IPS DF 6.9 (cell line): Measurements from ENCODE around the gene SGIP1.

Experiments used
- DNase-seq: peaks from one replicate; pipeline ENCODE4 v3.0.0-alpha.2; 2013; ENCODE audit warnings: low read depth, low spot score
- H3K27ac ChIP-seq: one replicate; pipeline ENCODE4 v1.5.1; 2013; ENCODE audit warnings: low read length, control low read depth
- H3K27me3 ChIP-seq: 2 replicates; pipeline ENCODE4 v1.6.1; 2013; ENCODE audit warnings: mild to moderate bottlenecking, low read length; ENCODE audit not compliant: control insufficient read depth, insufficient read depth
- H3K36me3 ChIP-seq: 2 replicates; pipeline ENCODE4 v1.6.1; 2013; ENCODE audit warnings: low read length; ENCODE audit not compliant: control insufficient read depth, insufficient read depth
- H3K4me1 ChIP-seq: 2 replicates; pipeline ENCODE4 v1.6.1; 2013; ENCODE audit warnings: low read length; ENCODE audit not compliant: control insufficient read depth, insufficient read depth
- H3K4me3 ChIP-seq: 2 replicates; pipeline ENCODE4 v1.5.1; 2013; ENCODE audit warnings: mild to moderate bottlenecking, low read length
- H3K9me3 ChIP-seq: 2 replicates; pipeline ENCODE4 v1.6.1; 2013; ENCODE audit warnings: low read length, inconsistent platforms; ENCODE audit not compliant: control insufficient read depth, insufficient read depth
- WGBS: extraction: QIAGEN DNeasy Blood & Tissue Kit; methylation state at CpG from one replicate; pipeline ENCODE4 v1.1.7; 2013; ENCODE audit warnings: mixed read lengths, missing lambda C conversion rate; ENCODE audit not compliant: insufficient read length, insufficient coverage; 5-methylcytosine and 5-hydroxymethylcytosine counted together

Gene SGIP1

DNA sequence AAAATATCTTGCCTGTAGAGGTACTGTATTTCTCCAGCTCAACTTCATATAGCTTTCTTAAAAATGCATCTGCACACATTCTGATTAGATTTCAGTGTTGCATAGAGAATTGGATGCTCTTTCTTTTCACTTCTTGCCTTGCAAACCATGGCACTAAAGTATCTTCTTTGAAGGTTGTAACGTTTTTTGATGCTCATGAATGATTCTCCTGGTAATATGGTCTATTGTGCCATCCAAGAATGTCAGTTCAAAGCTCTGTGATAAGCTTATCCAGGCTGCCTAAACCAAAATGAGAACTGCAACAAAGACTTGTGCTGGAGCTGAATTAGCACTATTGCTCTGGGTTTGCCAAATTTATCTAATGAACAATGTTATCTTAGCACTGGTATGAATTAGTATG is 1.9 kb downstream of the SGIP1 start:
- Histone ChIP-seq H3K27ac (no peak overlapping the region), H3K4me3 (no peak overlapping the region), H3K9me3 (no peaks in the 10 kb centered on the region), H3K4me1 (no peaks in the 10 kb centered on the region; the same call in 1 of the 2 replicates), H3K27me3 (no peaks in the 10 kb centered on the region; the same call in 1 of the 2 replicates), H3K36me3 (no peaks in the 10 kb centered on the region)
- no CpG with 5 or more reads among the region's 1 CpG for WGBS
- DNase-seq, result no peak

DNA sequence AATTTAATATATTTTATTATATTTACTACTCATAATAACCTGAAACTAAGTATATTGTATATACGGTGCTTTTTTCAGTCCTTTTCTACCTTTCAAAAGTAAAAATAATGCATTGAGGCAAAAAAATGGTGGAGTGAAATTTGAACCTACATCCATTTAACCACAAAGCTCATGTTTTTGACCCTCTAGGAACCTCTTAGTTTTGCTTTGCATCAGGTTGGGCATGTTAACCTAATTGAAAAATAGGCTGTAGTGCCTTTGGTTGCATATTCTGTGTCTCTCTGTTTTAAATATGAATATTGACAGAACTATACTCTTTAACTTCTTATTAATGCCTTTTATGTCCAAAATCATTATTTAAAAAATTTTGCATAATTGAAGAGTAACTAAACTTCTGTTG is 3.8 kb downstream of the SGIP1 start:
- no peak for DNase-seq
- H3K27me3 ChIP-seq, result no peaks in the 10 kb centered on the region; the same call in 1 of the 2 replicates
- no peak overlapping the region for H3K4me3 ChIP-seq
- no CpG with 5 or more reads among the region's 1 CpG for WGBS
- H3K4me1 ChIP-seq, result peaks cover 3% of the 10 kb centered on the region; the same call in 1 of the 2 replicates
- no peaks in the 10 kb centered on the region for H3K9me3 ChIP-seq
- no peaks in the 10 kb centered on the region for H3K36me3 ChIP-seq
- no peak overlapping the region for H3K27ac ChIP-seq

- Histone ChIP-seq H3K4me3 (no peak overlapping the region), H3K36me3 (no peaks in the 10 kb centered on the region), H3K9me3 (no peaks in the 10 kb centered on the region), H3K4me1 (peaks cover 3% of the 10 kb centered on the region; the same call in 1 of the 2 replicates), H3K27me3 (no peaks in the 10 kb centered on the region), H3K27ac (no peak overlapping the region)
- DNase-seq, result no peak
- no CpG with 5 or more reads among the region's 1 CpG for WGBS
Measured at GRCh38 chr1:66539491-66539890, 5.5 kb downstream of the SGIP1 start.

GRCh38 chr1:66540434-66541032 is 6.6 kb downstream of the SGIP1 start:
- Histone ChIP-seq H3K36me3 (no peaks in the 10 kb centered on the region), H3K27ac (no peak overlapping the region), H3K4me1 (peaks cover 3% of the 10 kb centered on the region; the same call in 1 of the 2 replicates), H3K9me3 (no peaks in the 10 kb centered on the region), H3K4me3 (no peak overlapping the region), H3K27me3 (no peaks in the 10 kb centered on the region)
- WGBS, result 100% methylated on average over 3 of the region's 3 CpGs
- DNase-seq, result no peak

DNA sequence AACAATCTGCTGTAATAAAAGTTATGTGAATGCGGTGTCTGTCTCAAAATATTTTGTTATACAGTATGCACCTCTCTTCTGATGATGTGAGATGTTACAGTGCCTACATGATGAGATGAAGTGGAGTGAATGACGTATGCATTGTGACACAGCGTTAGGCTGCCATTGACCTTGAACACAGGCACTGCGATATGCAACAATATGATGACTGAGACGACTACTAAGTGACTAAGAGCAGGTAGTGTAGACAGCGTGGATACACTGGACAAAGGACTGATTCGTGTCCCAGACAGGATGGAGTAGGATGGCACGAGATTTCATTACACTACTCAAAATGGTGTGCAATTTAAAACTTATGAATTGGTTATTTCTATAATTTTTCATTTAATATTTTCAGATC is 8.4 kb downstream of the SGIP1 start:
- Histone ChIP-seq H3K36me3 (no peaks in the 10 kb centered on the region), H3K4me1 (peaks cover 3% of the 10 kb centered on the region; the same call in 1 of the 2 replicates), H3K9me3 (no peaks in the 10 kb centered on the region), H3K27ac (no peak overlapping the region), H3K4me3 (no peak overlapping the region), H3K27me3 (no peaks in the 10 kb centered on the region)
- no CpG with 5 or more reads among the region's 8 CpGs for WGBS
- DNase-seq, result no peak

DNA sequence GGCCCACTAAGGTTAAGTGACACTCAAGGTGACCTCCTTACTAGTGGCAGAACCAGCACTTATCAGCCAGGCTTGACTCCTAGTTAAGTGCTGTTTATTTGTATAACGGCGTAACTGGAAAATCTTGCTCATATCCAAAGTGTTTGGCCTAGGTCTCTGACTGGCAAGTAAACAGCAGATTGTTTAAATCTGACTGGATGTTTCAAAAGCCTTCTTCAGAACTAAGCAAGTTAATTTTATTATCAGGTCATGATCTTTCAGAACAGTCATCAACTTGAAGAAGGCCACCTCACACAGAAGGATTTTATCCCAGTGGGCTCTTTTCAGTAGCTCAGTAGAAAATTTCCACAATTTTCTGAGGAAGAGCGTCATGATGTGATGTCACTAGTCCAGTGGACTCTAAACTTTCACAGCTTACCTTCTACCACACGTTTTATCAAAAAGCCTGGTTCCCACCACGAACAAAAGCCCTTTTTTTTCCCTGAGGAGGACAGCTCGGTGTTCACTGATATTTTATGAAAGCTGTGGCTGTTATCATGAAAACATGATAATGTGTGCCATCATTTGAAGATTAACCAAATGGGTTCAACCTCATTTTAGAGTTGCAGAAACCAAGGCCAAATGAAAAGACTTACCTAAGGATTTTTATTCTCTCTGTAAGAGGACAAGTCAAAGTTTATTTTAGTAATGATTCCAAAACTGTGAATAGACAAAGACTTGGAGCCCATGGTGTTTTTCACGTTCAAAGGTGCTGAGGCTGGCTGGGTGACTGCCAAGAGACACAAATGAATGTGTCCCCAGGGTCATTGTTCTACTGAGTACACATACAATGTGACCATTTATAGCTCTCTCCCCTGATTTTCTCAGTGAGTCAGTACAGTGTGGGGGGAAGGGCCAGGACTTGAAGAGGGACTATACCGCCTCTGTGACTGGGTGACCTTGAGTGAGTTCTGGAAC is 9.1 kb downstream of the SGIP1 start:
- WGBS, result no CpG with 5 or more reads among the region's 8 CpGs
- Histone ChIP-seq H3K9me3 (no peaks in the 10 kb centered on the region), H3K4me1 (peaks cover 3% of the 10 kb centered on the region; the same call in 1 of the 2 replicates), H3K27ac (no peak overlapping the region), H3K4me3 (no peak overlapping the region), H3K27me3 (no peaks in the 10 kb centered on the region), H3K36me3 (no peaks in the 10 kb centered on the region)
- no peak for DNase-seq

DNA sequence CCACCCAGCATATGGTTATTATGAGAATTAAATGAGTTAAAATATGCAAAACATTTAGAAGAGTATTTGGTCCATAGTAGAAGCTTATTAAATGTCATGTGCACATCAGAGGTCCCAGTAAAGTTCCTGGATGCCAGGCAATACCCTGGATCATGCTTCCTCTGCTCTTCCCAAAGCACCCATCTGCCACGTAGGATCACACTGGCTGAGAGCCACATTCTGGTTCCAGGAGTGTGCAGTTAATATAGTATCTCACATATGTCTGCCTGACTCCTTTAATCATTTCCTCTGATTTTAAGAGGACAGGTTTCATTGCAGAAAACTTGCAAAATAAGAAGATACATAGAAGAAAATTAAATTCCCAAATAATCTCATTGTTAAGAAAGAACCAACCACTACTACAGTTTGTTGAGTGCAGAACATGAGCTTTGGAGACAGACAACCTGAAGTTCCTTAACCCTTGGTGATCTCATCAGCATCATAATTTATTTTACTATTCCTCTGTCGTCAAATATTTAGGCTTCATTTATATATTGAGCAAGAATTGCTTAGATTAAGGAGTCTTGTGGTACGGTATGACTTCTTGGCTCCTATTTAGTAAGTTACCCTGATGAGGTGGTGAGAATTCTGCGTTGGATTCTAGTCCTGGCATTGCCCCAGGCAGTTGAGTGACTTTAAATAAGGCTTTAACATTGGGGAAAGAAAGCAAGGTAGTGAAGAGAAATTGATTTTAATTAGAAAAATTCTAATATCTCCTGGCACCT is 12.3 kb downstream of the SGIP1 start:
- Histone ChIP-seq H3K4me3 (no peak overlapping the region), H3K4me1 (peaks cover 1% of the 10 kb centered on the region; the same call in 1 of the 2 replicates), H3K27ac (no peak overlapping the region), H3K27me3 (no peaks in the 10 kb centered on the region), H3K36me3 (no peaks in the 10 kb centered on the region), H3K9me3 (no peaks in the 10 kb centered on the region)
- WGBS, result no CpG with 5 or more reads among the region's 4 CpGs
- no peak for DNase-seq

DNA sequence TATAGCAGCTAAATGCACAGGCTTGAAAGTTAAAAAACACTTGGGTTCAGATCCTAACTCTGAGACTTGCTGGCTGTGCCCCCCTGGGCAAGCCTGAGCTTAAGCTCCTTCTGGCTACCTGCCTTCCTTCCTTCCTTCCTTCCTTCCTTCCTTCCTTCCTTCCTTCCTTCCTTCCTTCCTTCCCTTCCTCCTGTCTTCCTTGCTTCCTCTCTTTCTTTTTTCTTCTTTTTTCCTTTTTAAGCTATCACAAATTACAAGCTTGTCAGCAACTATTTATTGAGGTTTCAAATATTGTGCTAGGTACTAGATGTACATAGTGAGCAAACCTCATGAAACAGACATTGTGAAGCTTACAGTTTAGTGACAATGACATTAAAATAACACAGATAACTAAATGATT is 15.1 kb downstream of the SGIP1 start:
- no peak for DNase-seq
- no peaks in the 10 kb centered on the region for H3K9me3 ChIP-seq
- H3K4me3 ChIP-seq, result no peak overlapping the region
- no peak overlapping the region for H3K27ac ChIP-seq
- H3K36me3 ChIP-seq, result no peaks in the 10 kb centered on the region
- no peaks in the 10 kb centered on the region; the same call in 1 of the 2 replicates for H3K4me1 ChIP-seq
- H3K27me3 ChIP-seq, result no peaks in the 10 kb centered on the region

- WGBS, result no CpG with 5 or more reads among the region's 1 CpG
- no peak for DNase-seq
- Histone ChIP-seq H3K9me3 (no peaks in the 10 kb centered on the region), H3K27me3 (no peaks in the 10 kb centered on the region), H3K27ac (no peak overlapping the region), H3K4me3 (no peak overlapping the region), H3K36me3 (no peaks in the 10 kb centered on the region), H3K4me1 (no peaks in the 10 kb centered on the region; the same call in 1 of the 2 replicates)
Measured at GRCh38 chr1:66550243-66550642, 16.3 kb downstream of the SGIP1 start.

- Histone ChIP-seq H3K36me3 (no peaks in the 10 kb centered on the region), H3K9me3 (no peaks in the 10 kb centered on the region), H3K4me1 (no peaks in the 10 kb centered on the region; the same call in 1 of the 2 replicates), H3K4me3 (no peak overlapping the region), H3K27me3 (no peaks in the 10 kb centered on the region), H3K27ac (no peak overlapping the region)
- no peak for DNase-seq
- no CpG with 5 or more reads among the region's 1 CpG for whole genome bisulfite sequencing
Measured at GRCh38 chr1:66552287-66552686, 18.3 kb downstream of the SGIP1 start.
